Tibial nerve (tissue), 4 donors: ENCODE results near the gene SP2. TPM values are rescaled to one million over a fixed set of nuclear protein-coding genes. Genes with fewer than 3 reads are reported as not detected.

Source experiments
- DNase-seq, 2 donors: peaks; one replicate each; pipeline ENCODE4 v3.0.0-alpha.2; 2019; ENCODE audit warnings: low spot score in 2 of 2
- H3K27ac ChIP-seq, 4 donors: fragments of 200-600 bp; sonication (generic) in 3 of 4; one replicate each; pipeline ENCODE4 v1.5.1; 2017 to 2019; ENCODE audit warnings: mild to moderate bottlenecking in 1 of 4
- H3K27me3 ChIP-seq, 2 donors: fragments of 200-600 bp; sonication (generic) in 1 of 2; one replicate each; pipeline versions ENCODE4 v1.5.1 to v1.6.0; 2017 to 2019
- H3K36me3 ChIP-seq, 3 donors: fragments of 200-600 bp; sonication (generic); one replicate each; pipeline ENCODE4 v1.5.1; 2018 to 2019
- H3K4me1 ChIP-seq, 4 donors: fragments of 200-600 bp; sonication (generic) in 3 of 4; one replicate each; pipeline ENCODE4 v1.5.1; 2017 to 2019
- H3K4me3 ChIP-seq, 4 donors: fragments of 200-600 bp; sonication (generic) in 3 of 4; one replicate each; pipeline ENCODE4 v1.5.1; 2017 to 2019; ENCODE audit warnings: mild to moderate bottlenecking in 1 of 4, moderate library complexity in 1 of 4
- H3K9me3 ChIP-seq, 4 donors: fragments of 200-600 bp; sonication (generic) in 3 of 4; one replicate each; pipeline ENCODE4 v1.5.1; 2017 to 2019
- CTCF ChIP-seq, 5 experiments: fragments of 200-600 bp in 3 of 5; fragments of 450-650 bp in 2 of 5; sonication (generic) in 3 of 5; IDR thresholded peaks; one replicate each; pipeline ENCODE4 v1.5.1; 2016 to 2019; ENCODE audit warnings: antibody characterized with exemption in 5 of 5, mild to moderate bottlenecking in 3 of 5, moderate library complexity in 2 of 5
- EP300 ChIP-seq, 2 donors: sonication (generic); formaldehyde crosslinking; IDR thresholded peaks; one replicate each; pipeline ENCODE4 v1.6.1; 2017; ENCODE audit warnings: antibody characterized with exemption in 2 of 2, mild to moderate bottlenecking in 1 of 2
- POLR2A ChIP-seq, 2 donors: fragments of 450-650 bp; IDR thresholded peaks; one replicate each; pipeline ENCODE4 v1.6.1; 2017; ENCODE audit warnings: antibody characterized with exemption in 2 of 2, mild to moderate bottlenecking in 2 of 2, moderate library complexity in 2 of 2
- WGBS, 2 donors: methylation state at CpG; one replicate each; pipeline ENCODE4 v1.1.5; 2018; 5-methylcytosine and 5-hydroxymethylcytosine counted together
- total RNA-seq, 4 donors: library from RNA; depleted of rRNA; stranded (reverse); fragments of >200 nt; gene quantifications; one replicate each; pipeline ENCODE4 v1.1.0, GENCODE V29; 2016

The SP2 gene
- total RNA-seq, 4 donors from 2014 or later, result 5.9 to 7.2 (median 7.1) TPM

GRCh38 chr17:47935961-47936360 is 39.9 kb downstream of the SP2 start:
- Histone ChIP-seq H3K4me1 (peaks cover 0 to 25% (median 3%) of the 10 kb centered on the region in 4 donors), H3K9me3 (no peaks in the 10 kb centered on the region), H3K4me3 (no peak overlapping the region), H3K36me3 (peaks cover 0 to 18% (median 0%) of the 10 kb centered on the region in 3 donors), H3K27ac (no peak overlapping the region), H3K27me3 (no peaks in the 10 kb centered on the region)
- 61 to 78% methylated on average over 5 of the region's 5 CpGs for WGBS, 2 donors
- DNase-seq, result no peak
- TF ChIP-seq CTCF (IDR thresholded peaks at IDR 0.05) (no peak), EP300 (IDR thresholded peaks at IDR 0.05) (no peak), POLR2A (IDR thresholded peaks at IDR 0.05) (no peak)

GRCh38 chr17:47937941-47938340 is 41.9 kb downstream of the SP2 start:
- 51 to 54% methylated on average over 5 of the region's 5 CpGs for WGBS, 2 donors
- TF ChIP-seq CTCF (IDR thresholded peaks at IDR 0.05) (no peak), POLR2A (IDR thresholded peaks at IDR 0.05) (no peak), EP300 (IDR thresholded peaks at IDR 0.05) (no peak)
- peak overlapping the region in 2 of 4 donors; percentile 9 for H3K27ac ChIP-seq

GRCh38 chr17:47941246-47942095 is 45.4 kb downstream of the SP2 start, which contains the start of gene PNPO:
Gene PNPO, plus strand, starts transcription at chr17:47941571. Its CDS starts 105 bp downstream, at chr17:47941676.
- Histone ChIP-seq H3K4me1 (peaks cover 0 to 32% (median 13%) of the 10 kb centered on the region in 4 donors), H3K27ac (peak within 1 kb of the TSS; percentile 60 to 90 (median 82)), H3K27me3 (no peaks in the 10 kb centered on the region), H3K36me3 (peaks cover 0 to 32% (median 0%) of the 10 kb centered on the region in 3 donors), H3K4me3 (peak within 1 kb of the TSS; percentile 64 to 91 (median 82)), H3K9me3 (no peaks in the 10 kb centered on the region)
- peak; percentile 89 to 96 for DNase-seq
- 2 to 3% methylated on average over 39 to 47 of the region's 50 CpGs for WGBS, 2 donors
- TF ChIP-seq CTCF (IDR thresholded peaks at IDR 0.05) (peak in 2 of 5 experiments; percentile 31 to 32), EP300 (IDR thresholded peaks at IDR 0.05) (peak in 1 of 2 donors; percentile 79), POLR2A (IDR thresholded peaks at IDR 0.05) (peak; percentile 30 to 55)

More at GRCh38 chr17:47937941-47938340, 41.9 kb downstream of the SP2 start:
- DNase-seq, result no peak
- Histone ChIP-seq H3K36me3 (peaks cover 0 to 6% (median 0%) of the 10 kb centered on the region in 3 donors), H3K4me1 (peaks cover 0 to 32% (median 12%) of the 10 kb centered on the region in 4 donors), H3K4me3 (no peak overlapping the region), H3K9me3 (no peaks in the 10 kb centered on the region), H3K27me3 (no peaks in the 10 kb centered on the region)

GRCh38 chr17:47942096-47942510 is 46.1 kb downstream of the SP2 start:
- Histone ChIP-seq H3K27ac (peak overlapping the region in 3 of 4 donors; percentile 77 to 90 (median 87)), H3K4me1 (peaks cover 0 to 38% (median 13%) of the 10 kb centered on the region in 4 donors), H3K4me3 (peak overlapping the region; percentile 64 to 91 (median 82)), H3K27me3 (no peaks in the 10 kb centered on the region), H3K9me3 (no peaks in the 10 kb centered on the region), H3K36me3 (peaks cover 0 to 34% (median 0%) of the 10 kb centered on the region in 3 donors)
- WGBS, 2 donors, result 8 to 16% methylated on average over 5 of the region's 5 CpGs
- no peak for TF ChIP-seq POLR2A (IDR thresholded peaks at IDR 0.05)
- no peak for TF ChIP-seq CTCF (IDR thresholded peaks at IDR 0.05)
- TF ChIP-seq EP300 (IDR thresholded peaks at IDR 0.05), result no peak
- no peak for DNase-seq

GRCh38 chr17:47942568-47942967 is 46.5 kb downstream of the SP2 start:
- Histone ChIP-seq H3K27me3 (no peaks in the 10 kb centered on the region), H3K4me1 (peaks cover 0 to 39% (median 13%) of the 10 kb centered on the region in 4 donors), H3K27ac (peak overlapping the region in 3 of 4 donors; percentile 77 to 90 (median 87)), H3K9me3 (no peaks in the 10 kb centered on the region), H3K4me3 (peak overlapping the region; percentile 64 to 91 (median 82)), H3K36me3 (peaks cover 0 to 34% (median 0%) of the 10 kb centered on the region in 3 donors)
- TF ChIP-seq POLR2A (IDR thresholded peaks at IDR 0.05) (no peak), EP300 (IDR thresholded peaks at IDR 0.05) (no peak), CTCF (IDR thresholded peaks at IDR 0.05) (no peak)
- 73 to 76% methylated on average over 6 of the region's 6 CpGs for WGBS, 2 donors
- no peak for DNase-seq
